H9 (cell line): Measurements from ENCODE around the gene CNGA2. TPM values are rescaled to one million over a fixed set of nuclear protein-coding genes. Genes with fewer than 3 reads are reported as not detected.
A peak's percentile ranks its signal among the peaks of the same experiment; 100 is the strongest.

ENCODE experiments used
- DNase-seq: peaks from one replicate; pipeline ENCODE4 v3.0.0-alpha.2; 2017
- H2AFZ ChIP-seq: one replicate; pipeline ENCODE4 v1.6.1; 2013; ENCODE audit warnings: mild to moderate bottlenecking, low read length, control low read depth, moderate library complexity
- H2AK5ac ChIP-seq: 2 replicates; pipeline ENCODE4 v1.6.1; 2013; ENCODE audit warnings: low read length, control low read depth, mixed read lengths; ENCODE audit not compliant: insufficient read length
- H2BK120ac ChIP-seq: one replicate; pipeline ENCODE4 v1.6.1; 2013; ENCODE audit warnings: low read depth, mild to moderate bottlenecking, low read length, control low read depth, inconsistent platforms; ENCODE audit not compliant: poor library complexity, severe bottlenecking
- H2BK12ac ChIP-seq: 2 replicates; pipeline ENCODE4 v1.6.1; 2013; ENCODE audit warnings: low read length, control low read depth, mixed read lengths, low read depth; ENCODE audit not compliant: insufficient read length
- H2BK15ac ChIP-seq: 2 replicates; pipeline ENCODE4 v1.6.1; 2013; ENCODE audit warnings: low read depth, low read length, control low read depth
- H2BK20ac ChIP-seq: one replicate; pipeline ENCODE4 v1.6.1; 2013; ENCODE audit warnings: low read depth, mild to moderate bottlenecking, low read length, control low read depth, inconsistent platforms; ENCODE audit not compliant: poor library complexity, severe bottlenecking
- H2BK5ac ChIP-seq: 2 replicates; pipeline ENCODE4 v1.6.1; 2013; ENCODE audit warnings: low read length, control low read depth, mixed read lengths; ENCODE audit not compliant: insufficient read length
- H3K14ac ChIP-seq: 2 replicates; pipeline ENCODE4 v1.6.1; 2013; ENCODE audit warnings: low read length, control low read depth; ENCODE audit not compliant: insufficient read depth
- H3K18ac ChIP-seq: 2 replicates; pipeline ENCODE4 v1.6.1; 2013; ENCODE audit warnings: low read depth, mild to moderate bottlenecking, mixed read lengths, low read length, control low read depth; ENCODE audit not compliant: insufficient read length
- H3K23ac ChIP-seq: 2 replicates; pipeline ENCODE4 v1.6.1; 2013; ENCODE audit warnings: low read length, control low read depth, mixed read lengths, low read depth; ENCODE audit not compliant: insufficient read length
- H3K23me2 ChIP-seq: 2 replicates; pipeline ENCODE4 v1.6.1; 2013; ENCODE audit warnings: low read depth, mild to moderate bottlenecking, mixed read lengths, low read length, control low read depth; ENCODE audit not compliant: insufficient read length, poor library complexity, severe bottlenecking
- H3K27ac ChIP-seq: 2 replicates; pipeline ENCODE4 v1.5.1; 2013; ENCODE audit warnings: low read length, control low read depth, mixed read lengths, low read depth; ENCODE audit not compliant: insufficient read length
- H3K27me3 ChIP-seq: 2 replicates; pipeline ENCODE4 v1.6.1; 2013; ENCODE audit warnings: low read length, control low read depth, inconsistent platforms; ENCODE audit not compliant: insufficient read depth
- H3K4ac ChIP-seq: 2 replicates; pipeline ENCODE4 v1.6.1; 2013; ENCODE audit warnings: low read depth, mild to moderate bottlenecking, control low read depth, inconsistent platforms, low read length, moderate library complexity
- H3K4me1 ChIP-seq: 2 replicates; pipeline ENCODE4 v1.6.1; 2013; ENCODE audit warnings: low read length, control low read depth, inconsistent platforms; ENCODE audit not compliant: insufficient read depth
- H3K4me2 ChIP-seq: 2 replicates; pipeline ENCODE4 v1.6.1; 2013; ENCODE audit warnings: low read length, control low read depth, mixed read lengths; ENCODE audit not compliant: insufficient read length, insufficient read depth
- H3K56ac ChIP-seq: 2 replicates; pipeline ENCODE4 v1.6.1; 2013; ENCODE audit warnings: low read depth, mild to moderate bottlenecking, mixed read lengths, low read length, control low read depth; ENCODE audit not compliant: insufficient read length
- H3K79me1 ChIP-seq: 2 replicates; pipeline ENCODE4 v1.6.1; 2013; ENCODE audit warnings: low read depth, mild to moderate bottlenecking, moderate library complexity, low read length, control low read depth, inconsistent platforms; ENCODE audit not compliant: insufficient read depth, poor library complexity, severe bottlenecking
- H3K79me2 ChIP-seq: 2 replicates; pipeline ENCODE4 v1.6.1; 2013; ENCODE audit warnings: low read length, control low read depth, inconsistent platforms; ENCODE audit not compliant: insufficient read depth
- H3K9ac ChIP-seq: 2 replicates; pipeline ENCODE4 v1.6.1; 2013; ENCODE audit warnings: low read length, control low read depth, mixed read lengths; ENCODE audit not compliant: insufficient read length; ENCODE audit errors: extremely low read depth
- H3K9me3 ChIP-seq: one replicate; pipeline ENCODE4 v1.6.1; 2013; ENCODE audit warnings: low read depth, low read length, inconsistent platforms; ENCODE audit not compliant: control insufficient read depth
- H3T11ph ChIP-seq: one replicate; pipeline ENCODE4 v1.6.1; 2013; ENCODE audit warnings: mild to moderate bottlenecking, low read length, control low read depth, inconsistent platforms
- H4K20me1 ChIP-seq: one replicate; pipeline ENCODE4 v1.6.1; 2013; ENCODE audit not compliant: control insufficient read depth, insufficient read length, insufficient read depth
- H4K5ac ChIP-seq: 2 replicates; pipeline ENCODE4 v1.6.1; 2013; ENCODE audit warnings: low read depth, mild to moderate bottlenecking, mixed read lengths, low read length, control low read depth; ENCODE audit not compliant: insufficient read length
- H4K8ac ChIP-seq: replicated peaks from 2 replicates; pipeline ENCODE4 v1.6.1; 2013; ENCODE audit warnings: low read length, control low read depth, mixed read lengths, low read depth; ENCODE audit not compliant: insufficient read length
- H4K91ac ChIP-seq: 2 replicates; pipeline ENCODE4 v1.6.1; 2013; ENCODE audit warnings: low read depth, mild to moderate bottlenecking, moderate library complexity, mixed read lengths, low read length, control low read depth; ENCODE audit not compliant: insufficient read length
- H3K27ac Mint-ChIP-seq, 3 experiments: 2 replicates in 2 of 3; 3 replicates in 1 of 3; pipeline ENCODE4 v1.8.0; 2020 to 2021; ENCODE audit warnings: mixed read lengths in 3 of 3, mild to moderate bottlenecking in 1 of 3, moderate library complexity in 1 of 3
- H3K27me3 Mint-ChIP-seq: 2 replicates; pipeline ENCODE4 v1.8.0; 2021; ENCODE audit warnings: low read depth, mild to moderate bottlenecking, moderate library complexity, mixed read lengths
- H3K36me3 Mint-ChIP-seq, 3 experiments: 2 replicates in 2 of 3; 3 replicates in 1 of 3; pipeline ENCODE4 v1.8.0; 2020 to 2021; ENCODE audit warnings: low read depth in 3 of 3, mixed read lengths in 3 of 3; ENCODE audit not compliant: insufficient read depth in 1 of 3
- H3K4me1 Mint-ChIP-seq, 2 experiments: 2 replicates each; pipeline ENCODE4 v1.8.0; 2020; ENCODE audit warnings: mixed read lengths in 2 of 2
- H3K4me3 Mint-ChIP-seq, 2 experiments: 2 replicates in 1 of 2; 3 replicates in 1 of 2; pipeline ENCODE4 v1.8.0; 2020 to 2021; ENCODE audit warnings: mild to moderate bottlenecking in 2 of 2, mixed read lengths in 2 of 2, moderate library complexity in 1 of 2
- H3K9me3 Mint-ChIP-seq, 2 experiments: 2 replicates in 1 of 2; 3 replicates in 1 of 2; pipeline ENCODE4 v1.8.0; 2020; ENCODE audit warnings: mild to moderate bottlenecking in 2 of 2, mixed read lengths in 2 of 2, moderate library complexity in 1 of 2
- CTCF ChIP-seq: fragments of 200-600 bp; sonication (generic); conservative IDR thresholded peaks from 3 replicates; pipeline ENCODE4 v1.8.0; 2021; ENCODE audit warnings: antibody characterized with exemption, mild to moderate bottlenecking
- WGBS: extraction: QIAGEN DNeasy Blood & Tissue Kit; methylation state at CpG from one replicate; pipeline ENCODE4 v1.1.7; 2013; ENCODE audit warnings: missing lambda C conversion rate, low lambda C conversion rate, mixed read lengths; ENCODE audit not compliant: insufficient read length; ENCODE audit errors: extremely low coverage; 5-methylcytosine and 5-hydroxymethylcytosine counted together
- total RNA-seq: library from RNA; stranded (reverse); gene quantifications from 2 replicates; pipeline ENCODE4 v1.2.1, GENCODE V29; 2021

The CNGA2 gene
- total RNA-seq, 1 experiment from 2014 or later, result not detected

- DNase-seq, result no peak
- H3K23ac ChIP-seq, result no peak overlapping the region
- no peak overlapping the region for H3K9ac ChIP-seq
- H4K20me1 ChIP-seq, result no peaks in the 10 kb centered on the region
- no peak overlapping the region for H3K27ac Mint-ChIP-seq
- H3K56ac ChIP-seq, result no peak overlapping the region
- H3K79me1 ChIP-seq, result no peaks in the 10 kb centered on the region
- peaks cover 23% of the 10 kb centered on the region for H3K27me3 Mint-ChIP-seq
- no peak overlapping the region for H2BK12ac ChIP-seq
- no peak overlapping the region for H2BK15ac ChIP-seq
- no peaks in the 10 kb centered on the region for H3K27me3 ChIP-seq
- no peak overlapping the region for H3K18ac ChIP-seq
- H2AK5ac ChIP-seq, result no peak overlapping the region
- H3K79me2 ChIP-seq, result no peaks in the 10 kb centered on the region
- TF ChIP-seq CTCF, result no peak
- peak overlapping the region; percentile 28 for H3K4me2 ChIP-seq
- no peak overlapping the region for H4K91ac ChIP-seq
- H3K4ac ChIP-seq, result no peak overlapping the region
- H2BK20ac ChIP-seq, result no peak overlapping the region
- H3K27ac ChIP-seq, result no peak overlapping the region
- no peak overlapping the region for H2BK5ac ChIP-seq
- H2AFZ ChIP-seq, result no peak overlapping the region
- no peaks in the 10 kb centered on the region for H3K23me2 ChIP-seq
- peaks cover 11% of the 10 kb centered on the region in 2 experiments for H3K4me1 Mint-ChIP-seq
- peaks cover 58% of the 10 kb centered on the region for H3K9me3 ChIP-seq
- H3K4me1 ChIP-seq, result no peaks in the 10 kb centered on the region
- H3T11ph ChIP-seq, result no peak overlapping the region
- peak overlapping the region; percentile 50 to 66 for H3K4me3 Mint-ChIP-seq
- H3K36me3 Mint-ChIP-seq, result peaks cover 0 to 5% (median 3%) of the 10 kb centered on the region in 3 experiments; a peak in 5 of 7 replicates
- no peak overlapping the region for H3K14ac ChIP-seq
- WGBS, result no CpG with 5 or more reads among the region's 12 CpGs
- H4K5ac ChIP-seq, result no peak overlapping the region
- H3K9me3 Mint-ChIP-seq, result peaks cover 36 to 50% of the 10 kb centered on the region in 2 experiments
- H2BK120ac ChIP-seq, result no peak overlapping the region
- no peak overlapping the region for H4K8ac ChIP-seq
Observed at GRCh38 chrX:151694121-151694520, 40.4 kb upstream of the CNGA2 start.
